A673 (cell line): ENCODE results near the gene SLC2A2.

Experiments used
- CTCF ChIP-seq: fragments of 300-800, 200-600 bp; sonication (generic); conservative IDR thresholded peaks from 2 replicates; pipeline ENCODE4 v1.5.1; 2017; ENCODE audit warnings: low read depth, mild to moderate bottlenecking, antibody characterized with exemption, low read length, moderate library complexity, mixed read lengths
- EZH2 ChIP-seq: fragments of 200-600 bp; sonication (generic); IDR thresholded peaks from 2 replicates; pipeline ENCODE4 v1.6.1; 2017; ENCODE audit warnings: borderline replicate concordance, low read depth, mild to moderate bottlenecking, mixed read lengths, antibody characterized with exemption, low read length; ENCODE audit not compliant: poor library complexity, severe bottlenecking

- TF ChIP-seq CTCF: no peak
- TF ChIP-seq EZH2: no peak
These were observed 48.4 kb downstream of the SLC2A2 start for GRCh38 chr3:170977949-170978745.
